ENCODE data around the gene CDH4. TPM values are rescaled to one million over a fixed set of nuclear protein-coding genes. Genes with fewer than 3 reads are reported as not detected.

CDH4 gene
- total RNA-seq, 1 donor from 2014 or later, result 0.99 TPM

GRCh38 chr20:61763740-61764400 is 511.8 kb downstream of the CDH4 start:
- H3K4me3 Mint-ChIP-seq (ENCODE audit: unreplicated experiment), result no peak overlapping the region
- no peak for DNase-seq (ENCODE audit: low spot score)
- no peaks in the 10 kb centered on the region for H3K9me3 Mint-ChIP-seq (ENCODE audit: low read depth)
- H3K4me1 Mint-ChIP-seq (ENCODE audit: low read depth), result no peaks in the 10 kb centered on the region
- no peak overlapping the region for H3K27ac Mint-ChIP-seq (ENCODE audit: unreplicated experiment)
- H3K36me3 Mint-ChIP-seq (ENCODE audit: low read depth), result no peaks in the 10 kb centered on the region
- peaks cover 26% of the 10 kb centered on the region for H3K27me3 Mint-ChIP-seq (ENCODE audit: low read depth)
- no peak for TF ChIP-seq CTCF (IDR thresholded peaks at IDR 0.05)

- H3K36me3 Mint-ChIP-seq (ENCODE audit: low read depth), result no peaks in the 10 kb centered on the region
- DNase-seq (ENCODE audit: low spot score), result peak; percentile 61
- H3K9me3 Mint-ChIP-seq (ENCODE audit: low read depth), result no peaks in the 10 kb centered on the region
- no peak overlapping the region for H3K27ac Mint-ChIP-seq (ENCODE audit: unreplicated experiment)
- H3K4me3 Mint-ChIP-seq (ENCODE audit: unreplicated experiment), result no peak overlapping the region
- no peaks in the 10 kb centered on the region for H3K4me1 Mint-ChIP-seq (ENCODE audit: low read depth)
- no peak for TF ChIP-seq CTCF (IDR thresholded peaks at IDR 0.05)
- peaks cover 32% of the 10 kb centered on the region for H3K27me3 Mint-ChIP-seq (ENCODE audit: low read depth)
Measured at GRCh38 chr20:61764471-61765025, 512.5 kb downstream of the CDH4 start.

- no peak for DNase-seq (ENCODE audit: low spot score)
- no peaks in the 10 kb centered on the region for H3K4me1 Mint-ChIP-seq (ENCODE audit: low read depth)
- H3K27me3 Mint-ChIP-seq (ENCODE audit: low read depth), result peaks cover 32% of the 10 kb centered on the region
- H3K27ac Mint-ChIP-seq (ENCODE audit: unreplicated experiment), result no peak overlapping the region
- no peaks in the 10 kb centered on the region for H3K9me3 Mint-ChIP-seq (ENCODE audit: low read depth)
- TF ChIP-seq CTCF (IDR thresholded peaks at IDR 0.05), result no peak
- H3K36me3 Mint-ChIP-seq (ENCODE audit: low read depth), result no peaks in the 10 kb centered on the region
- no peak overlapping the region for H3K4me3 Mint-ChIP-seq (ENCODE audit: unreplicated experiment)
Measured at GRCh38 chr20:61765081-61765870, 513.2 kb downstream of the CDH4 start.

- H3K4me1 Mint-ChIP-seq (ENCODE audit: low read depth), result no peaks in the 10 kb centered on the region
- H3K36me3 Mint-ChIP-seq (ENCODE audit: low read depth), result no peaks in the 10 kb centered on the region
- TF ChIP-seq CTCF (IDR thresholded peaks at IDR 0.05), result no peak
- peak; percentile 68 for DNase-seq (ENCODE audit: low spot score)
- no peaks in the 10 kb centered on the region for H3K9me3 Mint-ChIP-seq (ENCODE audit: low read depth)
- no peak overlapping the region for H3K27ac Mint-ChIP-seq (ENCODE audit: unreplicated experiment)
- peaks cover 31% of the 10 kb centered on the region for H3K27me3 Mint-ChIP-seq (ENCODE audit: low read depth)
- no peak overlapping the region for H3K4me3 Mint-ChIP-seq (ENCODE audit: unreplicated experiment)
Measured at GRCh38 chr20:61765871-61766654, 514.0 kb downstream of the CDH4 start.
